NOMO-1 treated with DMSO at 0.1 percent for 48 hours (cell line): ENCODE measurements around the gene KTI12.
"Not testable (repeated sequence)": the region's sequence is repeated elsewhere in the genome, so short reads cannot be mapped to it uniquely, and the experiment has no call there.

Experiments
- DNase-seq: peaks from one replicate; lab custom pipeline; 2025; ENCODE audit not compliant: unreplicated experiment; lab: John Stamatoyannopoulos, UW

KTI12 gene

DNA sequence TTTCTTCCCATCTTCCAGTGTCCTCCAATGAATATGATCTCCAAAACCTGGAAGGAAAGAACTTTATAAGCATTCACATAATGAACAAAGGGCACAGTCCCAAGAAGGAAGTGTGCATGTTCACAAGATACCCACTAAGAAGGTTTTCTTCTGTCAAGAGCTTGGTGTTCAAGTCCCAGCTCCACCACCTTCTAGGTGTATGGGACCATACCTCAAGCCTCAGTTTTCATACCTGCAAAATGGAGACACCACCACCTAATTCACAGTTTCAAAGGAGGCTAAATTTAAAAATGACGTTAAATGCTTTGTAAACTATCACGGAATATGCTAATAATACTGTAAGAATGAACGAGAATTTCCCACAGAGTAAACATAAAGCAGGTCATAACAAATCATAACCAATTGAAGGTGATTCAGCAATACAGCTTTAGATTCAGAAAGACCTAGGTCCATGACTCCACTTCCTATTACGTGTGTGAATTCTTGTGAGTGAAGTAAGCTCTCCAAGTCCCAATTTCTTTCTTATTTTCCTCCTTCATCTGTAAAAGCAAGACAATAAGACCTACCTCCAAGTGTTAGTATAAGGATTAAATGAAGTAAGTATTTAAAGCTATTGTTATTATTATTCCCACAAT is 8.1 kb upstream of the KTI12 start:
- no peak for DNase-seq

DNA sequence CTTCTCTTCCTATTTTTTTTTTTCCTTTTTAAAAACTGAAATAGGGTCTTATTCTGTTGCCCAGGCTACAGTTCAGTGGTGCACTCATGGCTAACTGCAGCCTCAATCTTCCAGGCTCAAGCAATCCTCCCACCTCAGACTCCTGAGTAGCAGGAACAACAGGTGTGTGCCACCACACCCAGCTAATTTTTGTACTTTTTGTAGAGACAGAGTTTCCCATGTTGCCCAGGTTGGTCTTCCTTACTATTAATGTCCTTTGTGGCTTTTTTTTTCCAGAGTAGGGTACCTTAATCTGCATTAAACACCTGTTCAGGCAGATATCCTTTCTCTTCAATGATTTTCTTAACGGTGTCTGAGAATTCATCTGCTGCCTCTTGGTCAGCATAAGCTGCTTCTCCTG is 4.3 kb upstream of the KTI12 start:
- no peak for DNase-seq

GRCh38 chr1:52037402-52037814 is 3.8 kb upstream of the KTI12 start:
- no peak for DNase-seq

- DNase-seq: no peak
These were observed 407 bp upstream of the KTI12 start for GRCh38 chr1:52034050-52034384.

GRCh38 chr1:52032785-52033131 is 852 bp downstream of the KTI12 start:
- peak; percentile 59 for DNase-seq

GRCh38 chr1:52032124-52032784 is 1.4 kb downstream of the KTI12 start:
- DNase-seq: no peak

- not testable (repeated sequence) for DNase-seq
These were observed 4.8 kb downstream of the KTI12 start for GRCh38 chr1:52028839-52029238.

GRCh38 chr1:52028328-52028727 is 5.3 kb downstream of the KTI12 start:
- no peak for DNase-seq

DNA sequence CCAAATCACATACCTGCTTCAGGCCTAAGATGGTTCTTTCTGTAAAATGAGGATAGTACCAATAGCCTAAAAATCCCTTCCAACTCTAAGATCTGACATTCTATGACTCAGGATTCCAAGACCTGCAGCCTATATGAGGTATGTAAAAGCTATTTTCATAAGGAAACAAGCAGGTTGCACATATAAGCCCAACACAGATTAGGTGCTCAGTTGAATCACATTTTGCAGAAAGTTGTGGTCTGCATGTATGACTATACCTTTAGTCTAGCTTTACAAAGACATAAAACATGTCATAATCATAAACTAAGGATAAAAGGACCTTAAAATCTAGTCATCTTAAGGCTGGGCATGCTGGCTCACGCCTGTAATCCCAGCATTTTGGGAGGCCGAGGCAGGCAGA is 7.3 kb downstream of the KTI12 start:
- no peak for DNase-seq

DNA sequence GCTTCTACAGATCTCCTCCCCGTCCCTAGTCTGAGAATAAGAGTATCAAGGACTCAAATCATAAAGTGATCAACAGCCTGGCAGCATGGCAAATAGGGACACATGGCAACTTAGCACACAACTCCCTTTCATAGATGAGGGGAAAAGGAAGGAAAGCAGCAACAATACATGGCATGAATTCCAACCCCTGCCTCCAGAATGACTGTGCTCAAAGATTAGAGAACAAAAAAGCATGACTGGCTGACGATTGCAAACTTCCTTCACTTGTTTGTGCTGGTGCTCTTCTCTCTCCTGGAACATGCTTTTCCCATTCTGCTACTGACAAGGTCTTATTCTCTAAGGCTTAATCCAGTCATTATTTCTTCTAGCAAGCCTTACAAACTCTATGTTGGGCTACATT is 11.5 kb downstream of the KTI12 start:
- no peak for DNase-seq

GRCh38 chr1:52008071-52008809 is 25.4 kb downstream of the KTI12 start:
- DNase-seq: no peak

GRCh38 chr1:52007215-52008002 is 26.2 kb downstream of the KTI12 start:
- DNase-seq: no peak

DNA sequence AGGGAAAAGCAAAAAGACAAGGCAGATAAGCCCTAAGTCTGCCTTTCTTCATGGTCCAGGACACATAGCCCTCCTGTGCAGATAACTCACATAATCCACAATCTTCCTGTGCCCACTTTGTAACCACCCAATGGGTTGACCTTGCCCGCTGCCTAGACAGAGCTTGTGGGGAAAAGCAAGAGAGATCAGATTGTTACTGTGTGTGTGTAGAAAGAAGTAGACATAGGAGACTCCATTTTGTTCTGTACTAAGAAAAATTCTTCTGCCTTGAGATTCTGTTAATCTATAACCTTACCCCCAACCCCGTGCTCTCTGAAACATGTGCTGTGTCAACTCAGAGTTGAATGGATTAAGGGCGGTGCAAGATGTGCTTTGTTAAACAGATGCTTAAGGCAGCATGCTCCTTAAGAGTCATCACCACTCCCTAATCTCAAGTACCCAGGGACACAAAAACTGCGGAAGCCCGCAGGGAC is 27.5 kb downstream of the KTI12 start:
- not testable (repeated sequence) for DNase-seq

DNA sequence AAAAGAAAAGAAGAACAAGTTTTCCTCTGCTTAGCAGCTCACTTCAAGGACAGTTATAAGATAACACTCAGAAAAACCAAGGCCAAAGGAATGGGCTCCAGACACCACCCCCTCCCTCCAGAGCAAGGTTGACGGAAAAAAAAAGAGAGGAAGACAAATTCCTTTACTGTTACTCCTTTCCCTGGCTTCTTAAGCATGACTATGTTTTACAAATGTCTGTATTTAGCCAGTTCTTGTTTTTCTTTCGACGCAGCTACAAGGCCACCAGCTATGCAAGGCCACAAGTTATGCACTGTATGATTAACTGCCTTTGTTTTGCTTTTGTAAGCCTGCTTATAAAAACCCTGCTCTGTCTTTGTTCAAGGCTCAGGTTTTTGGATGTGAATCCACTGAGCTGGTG is 28.1 kb downstream of the KTI12 start:
- not testable (repeated sequence) for DNase-seq

- DNase-seq: no peak
These were observed 29.7 kb downstream of the KTI12 start for GRCh38 chr1:52003877-52004276.

GRCh38 chr1:52002038-52002917 is 31.3 kb downstream of the KTI12 start:
- peak; percentile 74 for DNase-seq

DNA sequence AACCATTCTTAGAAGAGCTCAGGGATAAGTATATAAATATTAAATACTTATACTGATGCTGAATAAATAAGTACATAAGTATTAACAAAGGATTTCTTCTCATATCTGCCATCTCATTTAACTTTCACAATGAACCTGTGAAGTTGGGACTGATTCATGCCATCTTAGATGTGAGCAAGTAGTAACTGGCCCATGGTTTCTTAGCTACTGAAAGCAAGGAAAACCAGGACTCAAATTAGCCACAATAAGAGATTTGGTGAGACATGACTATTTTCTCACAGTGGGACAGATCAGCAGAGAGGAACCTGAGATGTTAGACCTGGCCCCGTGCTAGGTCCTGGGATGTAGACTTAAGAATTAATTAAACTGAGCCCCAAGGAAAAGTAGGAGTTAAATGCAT is 34.9 kb downstream of the KTI12 start:
- no peak for DNase-seq

DNA sequence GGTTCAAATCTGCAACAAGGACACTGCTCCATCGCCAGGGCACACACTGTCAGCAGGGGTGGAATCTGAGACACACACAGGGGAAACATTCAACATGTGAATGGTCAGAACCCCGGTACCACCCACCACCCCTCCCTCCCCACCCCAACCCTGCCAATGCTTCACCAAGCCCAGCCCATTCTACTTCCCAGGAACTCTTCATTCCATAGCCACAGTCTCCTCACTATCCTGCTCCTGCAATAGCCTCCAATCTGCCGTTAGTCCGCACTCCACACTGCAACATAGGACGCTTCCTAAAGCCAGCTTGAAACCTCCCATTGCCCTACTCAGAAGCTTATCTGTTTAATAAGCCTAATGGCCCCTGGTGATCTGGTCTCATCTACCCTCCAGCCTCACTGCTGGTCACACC is 35.6 kb downstream of the KTI12 start:
- no peak for DNase-seq

DNA sequence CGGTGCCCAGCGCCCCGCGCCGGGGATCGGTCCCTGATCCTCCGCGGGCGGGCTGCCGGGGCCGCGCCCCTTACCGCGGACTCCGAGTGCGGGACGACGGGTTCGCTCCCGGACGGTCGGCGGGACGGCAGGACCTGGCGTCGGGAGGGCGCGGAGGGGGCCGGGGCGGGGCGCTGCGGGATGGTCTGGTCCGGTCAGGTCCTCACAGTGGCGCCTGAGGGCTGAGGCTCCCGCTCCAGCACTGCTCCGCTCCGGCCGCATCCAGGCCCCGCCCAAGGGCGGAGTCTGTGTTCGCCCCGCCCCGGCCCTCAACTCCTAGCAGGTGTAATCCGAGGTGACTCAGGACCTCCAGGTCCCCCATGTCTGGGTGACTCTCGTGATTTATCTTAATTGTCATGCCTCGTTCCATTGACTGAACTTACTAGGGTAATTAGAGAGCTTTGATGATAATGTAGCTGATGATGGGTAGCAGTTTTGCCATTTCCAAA is 43.1 kb downstream of the KTI12 start, which contains the start of gene RAB3B:
Gene RAB3B, minus strand, starts transcription at position 223 of the 488 bp plus-strand sequence. CDS start 13,583 bp downstream, outside the sequence.
- no peak for DNase-seq
